ENCODE measurements around the gene SIT1. TPM values are rescaled to one million over a fixed set of nuclear protein-coding genes. Genes with fewer than 3 reads are reported as not detected.

SIT1 gene
- total RNA-seq, 6 experiments from 2014 or later: 0.18 to 0.58 (median 0.37) TPM; not detected in 1

DNA sequence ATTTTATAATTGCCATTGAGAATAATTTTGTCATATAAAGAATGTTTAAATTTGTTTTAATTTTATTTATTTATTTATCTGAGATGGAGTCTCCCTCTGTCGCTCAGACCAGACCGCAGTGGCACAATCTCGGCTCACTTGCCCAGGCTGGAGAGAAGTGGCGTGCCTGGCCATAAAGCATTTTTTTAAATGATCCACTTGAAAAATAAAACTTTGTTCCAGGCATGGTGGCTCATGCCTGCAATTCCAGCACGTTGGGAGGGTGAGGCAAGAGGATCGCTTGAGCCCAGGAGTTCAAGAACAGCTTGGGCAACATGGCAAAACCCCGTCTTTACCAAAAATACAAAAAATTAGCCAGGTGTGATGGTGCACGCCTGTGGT lies 2.1 kb upstream of the SIT1 start:
- no peaks in the 10 kb centered on the region for H3K36me3 ChIP-seq
- 95% methylated on average over 8 of the region's 8 CpGs for WGBS (ENCODE audit: insufficient coverage, low coverage, low lambda C conversion rate, missing lambda C conversion rate)
- H3K4me3 ChIP-seq: no peak overlapping the region
- peak overlapping the region in 1 of 3 donors; percentile 60 for H3K27ac ChIP-seq
- H3K4me1 ChIP-seq: peaks cover 0 to 7% (median 0%) of the 10 kb centered on the region in 4 donors
- ATAC-seq (no peak), DNase-seq (no peak)
- TF ChIP-seq POLR2A (IDR thresholded peaks at IDR 0.05): no peak
- TF ChIP-seq, protein P1, sequence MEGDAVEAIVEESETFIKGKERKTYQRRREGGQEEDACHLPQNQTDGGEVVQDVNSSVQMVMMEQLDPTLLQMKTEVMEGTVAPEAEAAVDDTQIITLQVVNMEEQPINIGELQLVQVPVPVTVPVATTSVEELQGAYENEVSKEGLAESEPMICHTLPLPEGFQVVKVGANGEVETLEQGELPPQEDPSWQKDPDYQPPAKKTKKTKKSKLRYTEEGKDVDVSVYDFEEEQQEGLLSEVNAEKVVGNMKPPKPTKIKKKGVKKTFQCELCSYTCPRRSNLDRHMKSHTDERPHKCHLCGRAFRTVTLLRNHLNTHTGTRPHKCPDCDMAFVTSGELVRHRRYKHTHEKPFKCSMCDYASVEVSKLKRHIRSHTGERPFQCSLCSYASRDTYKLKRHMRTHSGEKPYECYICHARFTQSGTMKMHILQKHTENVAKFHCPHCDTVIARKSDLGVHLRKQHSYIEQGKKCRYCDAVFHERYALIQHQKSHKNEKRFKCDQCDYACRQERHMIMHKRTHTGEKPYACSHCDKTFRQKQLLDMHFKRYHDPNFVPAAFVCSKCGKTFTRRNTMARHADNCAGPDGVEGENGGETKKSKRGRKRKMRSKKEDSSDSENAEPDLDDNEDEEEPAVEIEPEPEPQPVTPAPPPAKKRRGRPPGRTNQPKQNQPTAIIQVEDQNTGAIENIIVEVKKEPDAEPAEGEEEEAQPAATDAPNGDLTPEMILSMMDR (IDR thresholded peaks at IDR 0.05): no peak
- intact Hi-C loops (cut with DNase I): no loop called here
- H3K27me3 ChIP-seq: no peaks in the 10 kb centered on the region
- no peaks in the 10 kb centered on the region for H3K9me3 ChIP-seq

DNA sequence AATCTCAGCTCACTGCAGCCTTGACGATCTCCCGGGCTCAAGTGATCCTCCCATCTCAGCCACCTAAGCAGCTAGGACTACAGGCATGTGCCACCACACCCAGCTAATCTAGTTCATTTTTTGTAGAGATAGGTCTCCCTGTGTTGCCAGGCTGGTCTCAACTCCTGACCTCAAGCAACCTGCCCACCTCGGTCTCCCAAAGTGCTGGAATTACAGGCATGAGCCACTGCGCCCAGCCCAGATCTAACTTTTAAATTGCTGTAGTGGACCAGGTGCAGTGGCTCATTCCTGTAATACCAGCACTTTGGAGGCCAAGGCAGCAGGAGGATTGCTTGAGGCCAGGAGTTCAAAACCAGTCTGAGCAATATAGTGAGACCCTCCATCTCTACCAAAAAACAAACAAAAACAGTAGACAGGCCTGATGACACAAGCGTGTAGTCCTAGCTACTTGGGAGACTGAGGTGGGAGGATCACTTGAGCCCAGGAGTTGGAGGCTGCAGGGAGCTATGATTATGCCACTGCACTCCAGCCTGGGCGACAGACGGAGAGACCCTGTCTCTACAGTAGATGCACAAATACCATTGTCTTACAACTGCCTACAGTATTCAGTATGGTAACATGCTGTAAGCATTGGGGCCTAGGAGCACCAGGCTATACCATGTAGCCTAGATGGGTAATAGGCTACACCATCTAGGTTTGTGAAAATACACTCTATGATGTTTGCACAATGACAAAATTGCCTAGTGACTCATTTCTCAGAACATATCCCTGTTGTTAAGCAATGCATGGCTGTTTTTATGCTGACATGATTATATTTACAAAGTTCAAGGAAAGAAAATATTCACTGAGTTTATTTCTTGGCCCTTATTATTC lies 1.5 kb upstream of the SIT1 start:
- 88% methylated on average over 7 of the region's 7 CpGs for WGBS (ENCODE audit: insufficient coverage, low coverage, low lambda C conversion rate, missing lambda C conversion rate)
- peak in 3 of 4 donors; percentile 7 to 67 (median 23) for ATAC-seq
- H3K4me3 ChIP-seq: no peak overlapping the region
- H3K9me3 ChIP-seq: no peaks in the 10 kb centered on the region
- H3K4me1 ChIP-seq: peaks cover 0 to 7% (median 0%) of the 10 kb centered on the region in 4 donors
- H3K27ac ChIP-seq: peak overlapping the region in 1 of 3 donors; percentile 60
- no peaks in the 10 kb centered on the region for H3K27me3 ChIP-seq
- intact Hi-C loops (cut with DNase I): no loop called here
- no peaks in the 10 kb centered on the region for H3K36me3 ChIP-seq
- no peak for DNase-seq
- TF ChIP-seq, protein P1 (IDR thresholded peaks at IDR 0.05): no peak
- no peak for TF ChIP-seq POLR2A (IDR thresholded peaks at IDR 0.05)

DNA sequence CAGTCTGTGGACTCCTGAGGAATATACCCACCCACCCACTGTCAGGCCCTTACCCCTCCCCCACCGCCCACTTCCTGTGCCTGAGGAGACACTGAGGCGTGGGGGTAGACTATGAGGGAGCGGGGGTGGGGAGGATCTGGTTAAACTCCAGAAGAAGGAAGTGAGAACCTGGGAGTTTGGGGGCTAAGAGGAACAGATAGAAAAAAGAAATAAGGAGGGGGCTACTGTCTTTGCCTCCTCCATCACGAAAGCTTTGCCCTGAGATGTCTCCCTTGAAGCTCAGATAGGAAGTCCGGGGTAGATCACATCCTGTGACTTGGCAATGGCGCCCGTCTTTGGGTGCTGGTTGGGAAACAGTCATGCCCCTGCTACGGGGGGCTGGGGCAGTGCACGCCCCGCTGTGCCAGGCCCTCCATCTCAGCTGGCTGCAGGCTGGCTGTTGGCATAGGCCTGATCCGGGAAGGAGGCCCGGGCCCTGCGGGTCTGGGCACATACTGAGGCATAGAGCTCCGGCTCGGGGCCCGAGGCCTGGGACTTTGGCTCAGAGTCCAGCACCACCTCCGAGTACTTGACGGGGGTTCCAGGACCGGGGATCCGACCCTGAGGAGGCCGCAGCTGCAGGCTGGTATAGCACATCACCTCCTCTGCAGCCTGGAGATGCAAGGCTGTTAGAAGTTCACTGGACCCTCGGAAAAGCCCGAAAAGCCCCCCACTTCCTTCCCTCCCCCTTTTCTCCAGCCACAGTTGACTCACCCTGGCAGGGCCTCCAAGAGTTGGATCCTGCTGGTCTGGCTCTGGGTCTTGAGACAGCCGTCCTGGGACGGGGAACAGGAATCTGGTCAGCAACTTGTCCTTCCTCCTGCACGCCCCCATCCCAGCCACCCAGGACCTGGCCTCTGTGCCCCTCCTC lies 1.0 kb downstream of the SIT1 start:
- 51% methylated on average over 7 of the region's 26 CpGs for WGBS (ENCODE audit: insufficient coverage, low coverage, low lambda C conversion rate, missing lambda C conversion rate)
- no peak for ATAC-seq
- Histone ChIP-seq H3K27ac (no peak overlapping the region), H3K36me3 (no peaks in the 10 kb centered on the region), H3K4me1 (peaks cover 0 to 7% (median 0%) of the 10 kb centered on the region in 4 donors), H3K4me3 (no peak overlapping the region), H3K9me3 (no peaks in the 10 kb centered on the region), H3K27me3 (no peaks in the 10 kb centered on the region)
- peak in 1 of 3 donors; percentile 44 for DNase-seq
- TF ChIP-seq, protein P1 (IDR thresholded peaks at IDR 0.05): no peak
- no peak for TF ChIP-seq POLR2A (IDR thresholded peaks at IDR 0.05)
- intact Hi-C loops (cut with DNase I): no loop called here

DNA sequence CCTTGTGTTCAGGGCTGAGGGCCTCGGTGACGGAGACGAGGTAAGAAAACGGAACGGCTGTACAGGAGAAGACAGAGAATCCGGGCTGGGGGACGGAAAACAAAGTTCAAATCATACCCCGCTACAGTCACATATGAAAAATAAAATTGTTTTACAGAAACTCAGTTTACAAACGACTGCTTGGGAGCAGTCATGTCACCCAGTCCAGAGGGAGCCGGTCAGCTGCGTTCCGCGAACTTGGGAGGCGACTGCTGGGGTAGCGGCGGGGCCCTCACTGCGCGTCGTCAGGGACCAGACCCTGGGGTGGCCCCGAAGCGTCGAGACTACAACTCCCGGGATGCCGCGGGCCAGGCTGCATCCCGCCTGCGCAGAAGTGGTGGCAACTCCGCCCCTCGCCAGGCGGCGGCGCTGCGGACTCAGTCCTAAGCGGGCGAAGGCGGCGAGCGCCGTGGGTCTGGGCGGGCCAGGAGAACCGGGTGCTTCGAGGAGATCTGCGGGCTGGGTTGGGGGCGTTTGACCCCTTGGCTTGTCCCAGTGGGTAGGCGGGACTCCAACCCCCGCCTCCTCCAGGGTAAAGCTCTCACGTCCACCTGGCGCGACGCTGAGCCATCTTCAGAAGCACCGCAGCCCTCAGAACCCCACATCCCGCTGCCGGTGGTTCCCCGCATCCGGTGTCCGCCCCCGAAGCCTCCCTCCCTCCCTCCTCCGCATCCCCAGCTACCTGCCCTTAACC lies 4.0 kb downstream of the SIT1 start:
- 2% methylated on average over 13 of the region's 58 CpGs for WGBS (ENCODE audit: insufficient coverage, low coverage, low lambda C conversion rate, missing lambda C conversion rate)
- H3K36me3 ChIP-seq: no peaks in the 10 kb centered on the region
- H3K4me1 ChIP-seq: no peaks in the 10 kb centered on the region
- intact Hi-C loops (cut with DNase I): no loop called here
- TF ChIP-seq POLR2A (IDR thresholded peaks at IDR 0.05): peak; percentile 88
- TF ChIP-seq, protein P1 (IDR thresholded peaks at IDR 0.05): peak; percentile 95 to 98 (median 98)
- H3K4me3 ChIP-seq: peak overlapping the region; percentile 50 to 73 (median 57)
- H3K27me3 ChIP-seq: no peaks in the 10 kb centered on the region
- ATAC-seq (peak; percentile 97 to 99 (median 98)), DNase-seq (peak; percentile 93 to 94 (median 94))
- H3K27ac ChIP-seq: peak overlapping the region; percentile 67 to 80 (median 75)
- no peaks in the 10 kb centered on the region for H3K9me3 ChIP-seq

All from right lobe of liver (tissue), 6 donors.